ENCODE measurements around the gene IARS1. TPM values are rescaled to one million over a fixed set of nuclear protein-coding genes. Genes with fewer than 3 reads are reported as not detected.

IARS1 gene
- polyA plus RNA-seq, 1 of the 3 experiments (the other 2 are of a cell fraction): 30.4 TPM

DNA sequence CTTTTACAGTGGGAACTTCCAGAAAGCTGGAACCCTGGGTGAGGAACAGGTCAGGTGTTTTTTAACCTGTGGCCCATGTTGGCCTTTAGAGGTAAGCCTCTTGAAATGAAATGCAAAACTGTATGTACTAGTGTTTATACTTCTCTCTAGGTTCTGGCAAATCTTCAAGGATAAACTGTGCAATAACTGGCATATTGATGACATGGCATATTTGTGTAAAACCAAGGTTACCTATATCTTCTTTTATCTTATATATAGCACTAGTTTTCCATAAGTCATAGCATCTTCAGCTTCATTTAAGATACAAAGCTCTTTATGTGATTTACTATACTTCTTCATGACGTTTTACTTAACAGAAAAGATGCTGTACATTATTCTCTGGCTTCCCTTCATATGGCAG lies 7.4 kb upstream of the IARS1 start:
- CTCF ChIA-PET: interaction anchor here (0.7 to 0.8 kb wide), 2 partner anchors 9 to 490 kb away, joined by 3 read pairs; no protein-coding TSS in a partner anchor
- Histone ChIP-seq H3K27ac (ENCODE audit: low read depth in 2 of 2, low read length in 1 of 2) (no peak overlapping the region), H3F3A (replicated peaks; ENCODE audit: insufficient read depth) (peaks cover 6% of the 10 kb centered on the region), H3K9me2 (no peaks in the 10 kb centered on the region), H3K36me3 (replicated peaks in 1 of 2; ENCODE audit: control insufficient read depth in 1 of 2, insufficient read depth in 2 of 2, low read length in 1 of 2) (peaks cover 82 to 93% of the 10 kb centered on the region in 2 experiments), H3K4me2 (no peak overlapping the region), H3K9ac (no peak overlapping the region), H2AFZ (ENCODE audit: low read depth) (no peak overlapping the region), H3K27me3 (ENCODE audit: insufficient read depth) (no peaks in the 10 kb centered on the region), H4K20me1 (ENCODE audit: insufficient read depth) (no peaks in the 10 kb centered on the region), H3K79me2 (ENCODE audit: insufficient read depth) (no peaks in the 10 kb centered on the region), H3K9me3 (no peaks in the 10 kb centered on the region), H3K4me3 (ENCODE audit: low read depth in 2 of 2, low read length in 1 of 2) (no peak overlapping the region), H3K4me1 (ENCODE audit: control insufficient read depth in 1 of 2, insufficient read depth in 2 of 2, low read depth in 1 of 2, low read length in 1 of 2) (no peaks in the 10 kb centered on the region)
- DNase-seq: no peak
- POLR2A ChIA-PET: no interaction called here
- 71% methylated on average over 1 of the region's 1 CpG for WGBS (ENCODE audit: low lambda C conversion rate)
- TF ChIP-seq TAF1 (IDR thresholded peaks at IDR 0.05; ENCODE audit: borderline replicate concordance, low read depth, low read length) (no peak), FOXJ3 (CRISPR knock-in tag; IDR thresholded peaks at IDR 0.05) (no peak), GATA2 (CRISPR knock-in tag; IDR thresholded peaks at IDR 0.05) (no peak), RFX5 (IDR thresholded peaks at IDR 0.05; ENCODE audit: low read length) (no peak), NFIC (IDR thresholded peaks at IDR 0.05; ENCODE audit: borderline replicate concordance) (no peak)

DNA sequence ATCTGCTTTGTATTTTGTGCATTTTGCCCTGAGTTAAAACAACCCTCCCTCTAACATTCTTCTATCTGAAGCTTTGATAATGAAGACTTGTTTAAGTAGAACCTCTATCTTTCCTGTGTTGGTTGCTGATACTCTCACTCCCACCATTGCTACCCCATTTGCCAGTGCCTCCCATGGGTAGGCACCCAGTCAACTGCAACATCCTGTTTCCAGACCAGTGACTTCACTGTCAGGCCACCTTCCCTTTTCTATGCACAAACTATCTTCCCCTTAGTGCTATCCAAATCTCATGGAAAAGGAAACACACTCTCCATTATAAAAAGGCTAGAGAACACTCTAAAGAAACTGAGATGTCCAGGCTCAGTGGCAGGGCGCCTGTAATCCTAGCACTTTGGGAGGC lies 5.6 kb upstream of the IARS1 start:
- no peak for TF ChIP-seq TEAD4 (IDR thresholded peaks at IDR 0.05; ENCODE audit: borderline replicate concordance, insufficient read depth)
- no peak for TF ChIP-seq NRF1 (IDR thresholded peaks at IDR 0.05; ENCODE audit: low read depth, low read length)
- TF ChIP-seq CHD2 (IDR thresholded peaks at IDR 0.05; ENCODE audit: low read length, partially characterized antibody): no peak
- TF ChIP-seq, protein P1, sequence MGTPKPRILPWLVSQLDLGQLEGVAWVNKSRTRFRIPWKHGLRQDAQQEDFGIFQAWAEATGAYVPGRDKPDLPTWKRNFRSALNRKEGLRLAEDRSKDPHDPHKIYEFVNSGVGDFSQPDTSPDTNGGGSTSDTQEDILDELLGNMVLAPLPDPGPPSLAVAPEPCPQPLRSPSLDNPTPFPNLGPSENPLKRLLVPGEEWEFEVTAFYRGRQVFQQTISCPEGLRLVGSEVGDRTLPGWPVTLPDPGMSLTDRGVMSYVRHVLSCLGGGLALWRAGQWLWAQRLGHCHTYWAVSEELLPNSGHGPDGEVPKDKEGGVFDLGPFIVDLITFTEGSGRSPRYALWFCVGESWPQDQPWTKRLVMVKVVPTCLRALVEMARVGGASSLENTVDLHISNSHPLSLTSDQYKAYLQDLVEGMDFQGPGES (IDR thresholded peaks at IDR 0.05; ENCODE audit: low read depth, low read length): no peak
- TF ChIP-seq SIN3A (IDR thresholded peaks at IDR 0.05; ENCODE audit: borderline replicate concordance, low read depth, low read length): no peak
- TF ChIP-seq TCF12 (IDR thresholded peaks at IDR 0.05): no peak
- TF ChIP-seq RAD21 (IDR thresholded peaks at IDR 0.05; ENCODE audit: low read length): no peak
- TF ChIP-seq EZH2phosphoT487 (IDR thresholded peaks at IDR 0.05; ENCODE audit: borderline replicate concordance, low read depth): no peak
- TF ChIP-seq RXRA (IDR thresholded peaks at IDR 0.05; ENCODE audit: borderline replicate concordance, low read depth): no peak
- no peak for TF ChIP-seq FOXJ3 (CRISPR knock-in tag; IDR thresholded peaks at IDR 0.05)
- TF ChIP-seq, protein P2, sequence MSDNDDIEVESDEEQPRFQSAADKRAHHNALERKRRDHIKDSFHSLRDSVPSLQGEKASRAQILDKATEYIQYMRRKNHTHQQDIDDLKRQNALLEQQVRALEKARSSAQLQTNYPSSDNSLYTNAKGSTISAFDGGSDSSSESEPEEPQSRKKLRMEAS (IDR thresholded peaks at IDR 0.05; ENCODE audit: low read depth): no peak
- TF ChIP-seq, protein P3, sequence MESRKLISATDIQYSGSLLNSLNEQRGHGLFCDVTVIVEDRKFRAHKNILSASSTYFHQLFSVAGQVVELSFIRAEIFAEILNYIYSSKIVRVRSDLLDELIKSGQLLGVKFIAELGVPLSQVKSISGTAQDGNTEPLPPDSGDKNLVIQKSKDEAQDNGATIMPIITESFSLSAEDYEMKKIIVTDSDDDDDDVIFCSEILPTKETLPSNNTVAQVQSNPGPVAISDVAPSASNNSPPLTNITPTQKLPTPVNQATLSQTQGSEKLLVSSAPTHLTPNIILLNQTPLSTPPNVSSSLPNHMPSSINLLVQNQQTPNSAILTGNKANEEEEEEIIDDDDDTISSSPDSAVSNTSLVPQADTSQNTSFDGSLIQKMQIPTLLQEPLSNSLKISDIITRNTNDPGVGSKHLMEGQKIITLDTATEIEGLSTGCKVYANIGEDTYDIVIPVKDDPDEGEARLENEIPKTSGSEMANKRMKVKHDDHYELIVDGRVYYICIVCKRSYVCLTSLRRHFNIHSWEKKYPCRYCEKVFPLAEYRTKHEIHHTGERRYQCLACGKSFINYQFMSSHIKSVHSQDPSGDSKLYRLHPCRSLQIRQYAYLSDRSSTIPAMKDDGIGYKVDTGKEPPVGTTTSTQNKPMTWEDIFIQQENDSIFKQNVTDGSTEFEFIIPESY (IDR thresholded peaks at IDR 0.05; ENCODE audit: borderline replicate concordance, low read depth): no peak
- TF ChIP-seq, protein P4, sequence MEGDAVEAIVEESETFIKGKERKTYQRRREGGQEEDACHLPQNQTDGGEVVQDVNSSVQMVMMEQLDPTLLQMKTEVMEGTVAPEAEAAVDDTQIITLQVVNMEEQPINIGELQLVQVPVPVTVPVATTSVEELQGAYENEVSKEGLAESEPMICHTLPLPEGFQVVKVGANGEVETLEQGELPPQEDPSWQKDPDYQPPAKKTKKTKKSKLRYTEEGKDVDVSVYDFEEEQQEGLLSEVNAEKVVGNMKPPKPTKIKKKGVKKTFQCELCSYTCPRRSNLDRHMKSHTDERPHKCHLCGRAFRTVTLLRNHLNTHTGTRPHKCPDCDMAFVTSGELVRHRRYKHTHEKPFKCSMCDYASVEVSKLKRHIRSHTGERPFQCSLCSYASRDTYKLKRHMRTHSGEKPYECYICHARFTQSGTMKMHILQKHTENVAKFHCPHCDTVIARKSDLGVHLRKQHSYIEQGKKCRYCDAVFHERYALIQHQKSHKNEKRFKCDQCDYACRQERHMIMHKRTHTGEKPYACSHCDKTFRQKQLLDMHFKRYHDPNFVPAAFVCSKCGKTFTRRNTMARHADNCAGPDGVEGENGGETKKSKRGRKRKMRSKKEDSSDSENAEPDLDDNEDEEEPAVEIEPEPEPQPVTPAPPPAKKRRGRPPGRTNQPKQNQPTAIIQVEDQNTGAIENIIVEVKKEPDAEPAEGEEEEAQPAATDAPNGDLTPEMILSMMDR (IDR thresholded peaks at IDR 0.05): no peak
- TF ChIP-seq NFIC (IDR thresholded peaks at IDR 0.05; ENCODE audit: borderline replicate concordance): no peak
- no peak for TF ChIP-seq TAF1 (IDR thresholded peaks at IDR 0.05; ENCODE audit: borderline replicate concordance, low read depth, low read length)
- Histone ChIP-seq H4K20me1 (ENCODE audit: insufficient read depth) (no peaks in the 10 kb centered on the region), H3K27ac (ENCODE audit: low read depth in 2 of 2, low read length in 1 of 2) (no peak overlapping the region), H3K36me3 (replicated peaks in 1 of 2; ENCODE audit: control insufficient read depth in 1 of 2, insufficient read depth in 2 of 2, low read length in 1 of 2) (peaks cover 65 to 77% of the 10 kb centered on the region in 2 experiments), H3K79me2 (ENCODE audit: insufficient read depth) (peaks cover 2% of the 10 kb centered on the region; the same call in 1 of the 2 replicates), H3F3A (replicated peaks; ENCODE audit: insufficient read depth) (peaks cover 6% of the 10 kb centered on the region), H3K27me3 (ENCODE audit: insufficient read depth) (no peaks in the 10 kb centered on the region), H3K4me3 (ENCODE audit: low read depth in 2 of 2, low read length in 1 of 2) (no peak overlapping the region), H3K9me2 (no peaks in the 10 kb centered on the region), H3K9ac (no peak overlapping the region), H3K9me3 (no peaks in the 10 kb centered on the region), H3K4me1 (ENCODE audit: control insufficient read depth in 1 of 2, insufficient read depth in 2 of 2, low read depth in 1 of 2, low read length in 1 of 2) (peaks cover 4 to 5% of the 10 kb centered on the region in 2 experiments; a peak in 2 of 4 replicates), H2AFZ (ENCODE audit: low read depth) (no peak overlapping the region), H3K4me2 (no peak overlapping the region)
- ChIA-PET POLR2A (no interaction called here), CTCF (interaction anchor here (2.0 kb wide), 1 partner anchor 159 kb away, joined by 9 read pairs; no protein-coding TSS in a partner anchor)
- WGBS (ENCODE audit: low lambda C conversion rate): 67% methylated on average over 1 of the region's 1 CpG
- DNase-seq: no peak

All from SK-N-SH (cell line).